Testis (tissue), 2 donors: ENCODE results near the gene CEP83.

Source experiments
- CTCF ChIP-seq, 3 experiments: fragments of 450-650 bp in 2 of 3; fragments of 200-600 bp in 1 of 3; sonication (generic) in 1 of 3; IDR thresholded peaks; one replicate each; pipeline ENCODE4 v1.5.1; 2016 to 2019; ENCODE audit warnings: antibody characterized with exemption in 3 of 3, mild to moderate bottlenecking in 2 of 3, moderate library complexity in 1 of 3
- POLR2A ChIP-seq: fragments of 450-650 bp; IDR thresholded peaks from one replicate; pipeline ENCODE4 v1.6.1; 2017; ENCODE audit warnings: antibody characterized with exemption, mild to moderate bottlenecking, moderate library complexity

GRCh38 chr12:94504386-94504785, 44.7 kb upstream of the CEP83 start:
- TF ChIP-seq CTCF (IDR thresholded peaks at IDR 0.05), result no peak
- TF ChIP-seq POLR2A, result no peak
